Activated CD4-positive, CD25-positive, alpha-beta regulatory T cell treated with anti-CD3 and anti-CD28 coated beads, Interleukin-2, amount 50 U/mL, for 16 hours (primary cell): Measurements from ENCODE around the gene NCOA6.
"Not testable (repeated sequence)": the region's sequence is repeated elsewhere in the genome, so short reads cannot be mapped to it uniquely, and the experiment has no call there.

Experiments used
- DNase-seq: peaks from one replicate; pipeline ENCODE4 v3.0.0-alpha.2; 2020; ENCODE audit warnings: low read depth, low spot score

The NCOA6 gene

GRCh38 chr20:34774886-34775285 is 50.6 kb downstream of the NCOA6 start:
- DNase-seq = no peak

- no peak for DNase-seq
Measured at GRCh38 chr20:34774449-34774848, 51.0 kb downstream of the NCOA6 start.

- DNase-seq = no peak
Measured at GRCh38 chr20:34773726-34774125, 51.7 kb downstream of the NCOA6 start.

- DNase-seq = no peak
Measured at GRCh38 chr20:34772437-34772836, 53.0 kb downstream of the NCOA6 start.

- no peak for DNase-seq
Measured at GRCh38 chr20:34771680-34772081, 53.8 kb downstream of the NCOA6 start.

- no peak for DNase-seq
Measured at GRCh38 chr20:34768096-34768495, 57.4 kb downstream of the NCOA6 start.

GRCh38 chr20:34762031-34762555 is 63.4 kb downstream of the NCOA6 start:
- DNase-seq = no peak

- DNase-seq = no peak
Measured at GRCh38 chr20:34755367-34755766, 70.1 kb downstream of the NCOA6 start.

GRCh38 chr20:34754611-34755010 is 70.8 kb downstream of the NCOA6 start:
- DNase-seq = no peak

- no peak for DNase-seq
Measured at GRCh38 chr20:34753706-34754461, 71.6 kb downstream of the NCOA6 start.

- DNase-seq = no peak
Measured at GRCh38 chr20:34751453-34751852, 74.0 kb downstream of the NCOA6 start.

- DNase-seq = no peak
Measured at GRCh38 chr20:34750484-34750883, 75.0 kb downstream of the NCOA6 start.

- DNase-seq = no peak
Measured at GRCh38 chr20:34748709-34749108, 76.7 kb downstream of the NCOA6 start.

GRCh38 chr20:34747479-34747878 is 78.0 kb downstream of the NCOA6 start:
- no peak for DNase-seq

- DNase-seq = no peak
Measured at GRCh38 chr20:34746674-34747073, 78.8 kb downstream of the NCOA6 start.

GRCh38 chr20:34744847-34745246 is 80.6 kb downstream of the NCOA6 start:
- no peak for DNase-seq

- no peak for DNase-seq
Measured at GRCh38 chr20:34744340-34744739, 81.1 kb downstream of the NCOA6 start.

- no peak for DNase-seq
Measured at GRCh38 chr20:34743039-34743438, 82.4 kb downstream of the NCOA6 start.

GRCh38 chr20:34736106-34736735 is 89.2 kb downstream of the NCOA6 start:
- no peak for DNase-seq

GRCh38 chr20:34732523-34732922 is 92.9 kb downstream of the NCOA6 start:
- no peak for DNase-seq

- no peak for DNase-seq
Measured at GRCh38 chr20:34729416-34729815, 96.0 kb downstream of the NCOA6 start.

GRCh38 chr20:34724172-34724571 is 101.3 kb downstream of the NCOA6 start:
- no peak for DNase-seq

- not testable (repeated sequence) for DNase-seq
Measured at GRCh38 chr20:34722560-34722959, 102.9 kb downstream of the NCOA6 start.
